HG02571 (cell line): ENCODE measurements around the gene GPM6B.
A peak's percentile ranks its signal among the peaks of the same experiment; 100 is the strongest.

Experiments used
- ATAC-seq: cut with Tn5 transposase; IDR thresholded peaks from one replicate; pipeline ENCODE4 v1.9.1; 2021; ENCODE audit warnings: mild to moderate bottlenecking, moderate library complexity; ENCODE audit not compliant: unreplicated experiment

The GPM6B gene

GRCh38 chrX:13770013-13770535 is 46.8 kb downstream of the GPM6B start:
- ATAC-seq, result no peak

- ATAC-seq, result no peak
Observed at GRCh38 chrX:13768939-13769338, 48.0 kb downstream of the GPM6B start.

GRCh38 chrX:13764765-13765164 is 52.1 kb downstream of the GPM6B start:
- ATAC-seq, result no peak

GRCh38 chrX:13764281-13764680 is 52.6 kb downstream of the GPM6B start:
- no peak for ATAC-seq

GRCh38 chrX:13763489-13763888 is 53.4 kb downstream of the GPM6B start:
- ATAC-seq, result no peak

- no peak for ATAC-seq
Observed at GRCh38 chrX:13761606-13762414, 55.1 kb downstream of the GPM6B start.

GRCh38 chrX:13760426-13760825 is 56.5 kb downstream of the GPM6B start:
- ATAC-seq, result no peak

- peak; percentile 60 for ATAC-seq
Observed at GRCh38 chrX:13759152-13759718, 57.7 kb downstream of the GPM6B start.

GRCh38 chrX:13756381-13756780 is 60.5 kb downstream of the GPM6B start:
- ATAC-seq, result no peak

GRCh38 chrX:13755254-13755653 is 61.6 kb downstream of the GPM6B start:
- ATAC-seq, result no peak

- ATAC-seq, result no peak
Observed at GRCh38 chrX:13754765-13755164, 62.1 kb downstream of the GPM6B start.

- ATAC-seq, result no peak
Observed at GRCh38 chrX:13752646-13753045, 64.2 kb downstream of the GPM6B start.

GRCh38 chrX:13752141-13752540 is 64.8 kb downstream of the GPM6B start:
- ATAC-seq, result no peak

- no peak for ATAC-seq
Observed at GRCh38 chrX:13750812-13751211, 66.1 kb downstream of the GPM6B start.

GRCh38 chrX:13750204-13750603 is 66.7 kb downstream of the GPM6B start:
- no peak for ATAC-seq

- ATAC-seq, result no peak
Observed at GRCh38 chrX:13748486-13748885, 68.4 kb downstream of the GPM6B start.

- no peak for ATAC-seq
Observed at GRCh38 chrX:13747836-13748235, 69.1 kb downstream of the GPM6B start.

GRCh38 chrX:13742397-13743176 is 74.3 kb downstream of the GPM6B start:
- peak; percentile 92 for ATAC-seq

- ATAC-seq, result no peak
Observed at GRCh38 chrX:13741695-13742094, 75.2 kb downstream of the GPM6B start.

- peak; percentile 93 for ATAC-seq
Observed at GRCh38 chrX:13734278-13735172, 82.4 kb downstream of the GPM6B start, which contains the start of the genes OFD1 and TRAPPC2. Gene OFD1, plus strand, starts transcription at chrX:13734748. Its CDS starts 324 bp downstream, at chrX:13735072. Gene TRAPPC2, minus strand, starts transcription at chrX:13734620. Its CDS starts 14,657 bp downstream, at chrX:13719963.
